H54 (cell line): ENCODE measurements around the gene FNIP2.
A peak's percentile ranks its signal among the peaks of the same experiment; 100 is the strongest.
"Not testable (repeated sequence)": the region's sequence is repeated elsewhere in the genome, so short reads cannot be mapped to it uniquely, and the experiment has no call there.

Experiments used
- DNase-seq: peaks from one replicate; pipeline ENCODE4 v3.0.0; 2011; ENCODE audit warnings: low spot score, mixed read lengths; ENCODE audit not compliant: insufficient read length
- FAIRE-seq: peaks from 3 replicates; lab custom pipeline; 2011; peaks lifted over from hg19 to GRCh38; lab: Jason Lieb, UNC
- POLR2A ChIP-seq: IDR thresholded peaks from 2 replicates; pipeline ENCODE4 v1.6.1; 2011; ENCODE audit warnings: low read depth, mild to moderate bottlenecking, low read length

The FNIP2 gene

GRCh38 chr4:158904815-158905214 is 136.0 kb downstream of the FNIP2 start:
- FAIRE-seq (no peak), DNase-seq (no peak)

GRCh38 chr4:158906073-158906472 is 137.2 kb downstream of the FNIP2 start:
- FAIRE-seq (no peak), DNase-seq (no peak)
- TF ChIP-seq POLR2A, result no peak

More at GRCh38 chr4:158904815-158905214, 136.0 kb downstream of the FNIP2 start:
- no peak for TF ChIP-seq POLR2A

- FAIRE-seq, result no peak
- DNase-seq, result no peak
These were observed 143.6 kb downstream of the FNIP2 start for GRCh38 chr4:158912390-158912789.

GRCh38 chr4:158912806-158913205 is 144.0 kb downstream of the FNIP2 start:
- DNase-seq (no peak), FAIRE-seq (no peak)
- no peak for TF ChIP-seq POLR2A

More at GRCh38 chr4:158912390-158912789, 143.6 kb downstream of the FNIP2 start:
- TF ChIP-seq POLR2A, result no peak

GRCh38 chr4:158913766-158914165 is 144.9 kb downstream of the FNIP2 start:
- TF ChIP-seq POLR2A, result no peak
- FAIRE-seq (no peak), DNase-seq (no peak)

GRCh38 chr4:158914218-158914617 is 145.4 kb downstream of the FNIP2 start:
- FAIRE-seq (peak; percentile 30), DNase-seq (peak; percentile 17)
- TF ChIP-seq POLR2A, result no peak

GRCh38 chr4:158915683-158916241 is 146.9 kb downstream of the FNIP2 start:
- no peak for DNase-seq
- TF ChIP-seq POLR2A, result no peak
- no peak for FAIRE-seq

GRCh38 chr4:158920452-158920996 is 151.7 kb downstream of the FNIP2 start:
- not testable (repeated sequence) for DNase-seq, FAIRE-seq

GRCh38 chr4:158927774-158928173 is 158.9 kb downstream of the FNIP2 start:
- FAIRE-seq, DNase-seq: not testable (repeated sequence)

- no peak for TF ChIP-seq POLR2A
- DNase-seq (no peak), FAIRE-seq (no peak)
These were observed 161.3 kb downstream of the FNIP2 start for GRCh38 chr4:158929939-158930638.

GRCh38 chr4:158930639-158930972 is 161.8 kb downstream of the FNIP2 start:
- FAIRE-seq (no peak), DNase-seq (no peak)
- TF ChIP-seq POLR2A, result no peak

- DNase-seq (no peak), FAIRE-seq (no peak)
- no peak for TF ChIP-seq POLR2A
These were observed 164.4 kb downstream of the FNIP2 start for GRCh38 chr4:158933236-158933635.

- FAIRE-seq (no peak), DNase-seq (no peak)
- no peak for TF ChIP-seq POLR2A
These were observed 166.3 kb downstream of the FNIP2 start for GRCh38 chr4:158934996-158935669.

- no peak for FAIRE-seq
- no peak for TF ChIP-seq POLR2A
- DNase-seq, result no peak
These were observed 167.4 kb downstream of the FNIP2 start for GRCh38 chr4:158936238-158936637.
